ENCODE measurements around the gene SCN7A. TPM values are rescaled to one million over a fixed set of nuclear protein-coding genes. Genes with fewer than 3 reads are reported as not detected.

SCN7A gene
- total RNA-seq, 1 donor from 2014 or later = 0.32 TPM

GRCh38 chr2:166513952-166514351 lies 19.9 kb upstream of the SCN7A start:
- no peaks in the 10 kb centered on the region for H3K27me3 Mint-ChIP-seq (ENCODE audit: unreplicated experiment)
- no peaks in the 10 kb centered on the region for H3K9me3 Mint-ChIP-seq (ENCODE audit: unreplicated experiment)
- no peak overlapping the region for H3K4me3 Mint-ChIP-seq (ENCODE audit: unreplicated experiment)
- no peaks in the 10 kb centered on the region for H3K36me3 Mint-ChIP-seq (ENCODE audit: unreplicated experiment)
- H3K27ac Mint-ChIP-seq (ENCODE audit: unreplicated experiment) = no peak overlapping the region
- DNase-seq = no peak
- TF ChIP-seq CTCF (IDR thresholded peaks at IDR 0.05; ENCODE audit: partially characterized antibody, unreplicated experiment) = no peak
- H3K4me1 Mint-ChIP-seq (ENCODE audit: low read depth, unreplicated experiment) = no peaks in the 10 kb centered on the region

- Mint-ChIP-seq H3K4me1 (ENCODE audit: low read depth, unreplicated experiment) (no peaks in the 10 kb centered on the region), H3K27me3 (ENCODE audit: unreplicated experiment) (no peaks in the 10 kb centered on the region), H3K4me3 (ENCODE audit: unreplicated experiment) (no peak overlapping the region), H3K9me3 (ENCODE audit: unreplicated experiment) (no peaks in the 10 kb centered on the region), H3K27ac (ENCODE audit: unreplicated experiment) (no peak overlapping the region), H3K36me3 (ENCODE audit: unreplicated experiment) (no peaks in the 10 kb centered on the region)
- TF ChIP-seq CTCF (IDR thresholded peaks at IDR 0.05; ENCODE audit: partially characterized antibody, unreplicated experiment) = no peak
- no peak for DNase-seq
Observed at GRCh38 chr2:166499281-166499680, 5.2 kb upstream of the SCN7A start.

GRCh38 chr2:166491461-166491860 lies 2.6 kb downstream of the SCN7A start:
- no peak for TF ChIP-seq CTCF (IDR thresholded peaks at IDR 0.05; ENCODE audit: partially characterized antibody, unreplicated experiment)
- Mint-ChIP-seq H3K9me3 (ENCODE audit: unreplicated experiment) (no peaks in the 10 kb centered on the region), H3K4me3 (ENCODE audit: unreplicated experiment) (no peak overlapping the region), H3K27me3 (ENCODE audit: unreplicated experiment) (no peaks in the 10 kb centered on the region), H3K27ac (ENCODE audit: unreplicated experiment) (no peak overlapping the region), H3K4me1 (ENCODE audit: low read depth, unreplicated experiment) (no peaks in the 10 kb centered on the region), H3K36me3 (ENCODE audit: unreplicated experiment) (no peaks in the 10 kb centered on the region)
- DNase-seq = no peak

- no peaks in the 10 kb centered on the region for H3K9me3 Mint-ChIP-seq (ENCODE audit: unreplicated experiment)
Observed at GRCh38 chr2:166487171-166487570, 6.9 kb downstream of the SCN7A start.

More at GRCh38 chr2:166487171-166487570, 6.9 kb downstream of the SCN7A start:
- H3K27me3 Mint-ChIP-seq (ENCODE audit: unreplicated experiment) = no peaks in the 10 kb centered on the region
- no peaks in the 10 kb centered on the region for H3K4me1 Mint-ChIP-seq (ENCODE audit: low read depth, unreplicated experiment)
- no peak for TF ChIP-seq CTCF (IDR thresholded peaks at IDR 0.05; ENCODE audit: partially characterized antibody, unreplicated experiment)
- no peak overlapping the region for H3K27ac Mint-ChIP-seq (ENCODE audit: unreplicated experiment)
- no peaks in the 10 kb centered on the region for H3K36me3 Mint-ChIP-seq (ENCODE audit: unreplicated experiment)
- no peak for DNase-seq
- no peak overlapping the region for H3K4me3 Mint-ChIP-seq (ENCODE audit: unreplicated experiment)
